OCI-LY7 (cell line): ENCODE data around the gene STXBP1. TPM values are rescaled to one million over a fixed set of nuclear protein-coding genes. Genes with fewer than 3 reads are reported as not detected.

Source experiments
- Bru-seq: library from RNA; stranded (reverse); fragments of 400-500 nt; gene quantifications from one replicate; lab custom pipeline; 2021; lab: Mats Ljungman, UMichigan
- BruChase-seq, 2 experiments: library from RNA; stranded (reverse); fragments of 400-500 nt; gene quantifications; one replicate each; lab custom pipeline; 2021; lab: Mats Ljungman, UMichigan
- BruUV-seq: library from RNA; stranded (reverse); fragments of 400-500 nt; replicated peaks from 2 replicates; lab custom pipeline; 2021; lab: Mats Ljungman, UMichigan
- CTCF ChIA-PET: fragments of 300-600 bp; sonication (Branson Sonifier 250); formaldehyde crosslinking; loops from one replicate; lab custom pipeline; 2022; ENCODE audit warnings: antibody characterized with exemption; ENCODE audit not compliant: unreplicated experiment; lab: Charles Lee
- POLR2A ChIA-PET: fragments of 300-600 bp; sonication (Branson Sonifier 250); formaldehyde crosslinking; loops from one replicate; lab custom pipeline; 2022; ENCODE audit warnings: antibody characterized with exemption; lab: Charles Lee
- DNase-seq: peaks from one replicate; pipeline ENCODE4 v3.0.0-alpha.2; 2015; ENCODE audit warnings: low spot score
- H2AFZ ChIP-seq: fragments of 200-600 bp; sonication (generic), shearing (Covaris generic); 2 replicates; pipeline ENCODE4 v1.6.1; 2014; ENCODE audit warnings: mild to moderate bottlenecking, antibody characterized with exemption, low read length, moderate library complexity
- H3K27ac ChIP-seq: fragments of 200-600 bp; sonication (generic); 2 replicates; pipeline ENCODE4 v1.5.1; 2014; ENCODE audit warnings: mixed run types, low read depth, mild to moderate bottlenecking, moderate library complexity, low read length, inconsistent platforms; ENCODE audit not compliant: poor library complexity, severe bottlenecking
- H3K36me3 ChIP-seq: fragments of 200-600 bp; sonication (generic); 2 replicates; pipeline ENCODE4 v1.6.1; 2014; ENCODE audit warnings: mild to moderate bottlenecking, antibody characterized with exemption, low read length, moderate library complexity, mixed read lengths; ENCODE audit not compliant: insufficient read depth
- H3K4me1 ChIP-seq: fragments of 200-600 bp; sonication (generic); 2 replicates; pipeline ENCODE4 v1.5.1; 2014; ENCODE audit warnings: mild to moderate bottlenecking, low read length; ENCODE audit not compliant: insufficient read depth, poor library complexity, severe bottlenecking
- H3K4me2 ChIP-seq: fragments of 200-600 bp; sonication (generic); 2 replicates; pipeline ENCODE4 v1.6.1; 2014; ENCODE audit warnings: mild to moderate bottlenecking, low read length
- H3K4me3 ChIP-seq: fragments of 200-600 bp; sonication (generic); 2 replicates; pipeline ENCODE4 v1.5.1; 2014; ENCODE audit warnings: mild to moderate bottlenecking, low read depth, low read length; ENCODE audit not compliant: poor library complexity, severe bottlenecking
- H3K79me2 ChIP-seq: fragments of 200-600 bp; sonication (generic); 2 replicates; pipeline ENCODE4 v1.6.1; 2016; ENCODE audit warnings: low read depth, mild to moderate bottlenecking, low read length, moderate library complexity, mixed read lengths; ENCODE audit not compliant: insufficient read depth
- H3K9me2 ChIP-seq: fragments of 200-600 bp; sonication (generic); 2 replicates; pipeline ENCODE4 v1.6.1; 2016; ENCODE audit warnings: mild to moderate bottlenecking, low read length, mixed read lengths; ENCODE audit not compliant: insufficient read depth
- H3K9me3 ChIP-seq: fragments of 200-600 bp; sonication (generic); 2 replicates; pipeline ENCODE4 v1.6.1; 2014; ENCODE audit warnings: mild to moderate bottlenecking, mixed run types, low read length, mixed read lengths
- H4K20me1 ChIP-seq: fragments of 200-600 bp; sonication (generic); 2 replicates; pipeline ENCODE4 v1.6.1; 2014; ENCODE audit warnings: mild to moderate bottlenecking, antibody characterized with exemption, low read length, moderate library complexity, mixed read lengths; ENCODE audit not compliant: insufficient read depth
- EZH2phosphoT487 ChIP-seq: fragments of 200-600 bp; sonication (generic); IDR thresholded peaks from 2 replicates; pipeline ENCODE4 v1.6.1; 2018; ENCODE audit warnings: low read depth, borderline replicate concordance, mild to moderate bottlenecking, mixed run types, antibody characterized with exemption, low read length, moderate library complexity, mixed read lengths
- intact Hi-C: fragments of 100-400 bp; cut with micrococcal nuclease; formaldehyde crosslinking; loops from one replicate; pipeline ENCODE4 v1.10.0; 2022; ENCODE audit not compliant: unreplicated experiment
- long read RNA-seq: library from polyadenylated mRNA; stranded (forward); transcript quantifications from one replicate; pipeline ENCODE4 v2.0.0, GENCODE V29; 2022
- total RNA-seq, 2 experiments: library from RNA; depleted of rRNA in 1 of 2; stranded (reverse); fragments of >200 nt in 1 of 2; shearing (Covaris generic) in 1 of 2; gene quantifications; 2 replicates each; pipeline ENCODE4 v1.2.3, GENCODE V29; 2014 to 2022
- TF ChIP-seq, protein P1 (sequence below): fragments of 200-600 bp; sonication (generic); conservative IDR thresholded peaks from 2 replicates; pipeline ENCODE4 v1.5.1; 2014; ENCODE audit warnings: mild to moderate bottlenecking, antibody characterized with exemption, low read length, moderate library complexity, mixed read lengths

The STXBP1 gene
- total RNA-seq (2014; rRNA removed; shearing (Covaris generic)) (3.7 and 4.1 TPM in 2 replicates), total RNA-seq (2022) (20.4 and 22.1 TPM in 2 replicates), Bru-seq, nascent RNA (percentile 39 among the genes with signal in this experiment), BruChase-seq, experiment 1, labeled RNA remaining after a 6-hour chase (percentile 44 among the genes with signal in this experiment), BruChase-seq, experiment 2, labeled RNA remaining after a 2-hour chase (percentile 42 among the genes with signal in this experiment)
- long read RNA-seq, transcript STXBP1-201 (19 exons, 3,765 nt): major isoform, 17 of 37 reads
- long read RNA-seq, partial matches to known transcripts: 12 of 37 reads
- long read RNA-seq, other reads (novel, unspliced or antisense): 4 of 37 reads

DNA sequence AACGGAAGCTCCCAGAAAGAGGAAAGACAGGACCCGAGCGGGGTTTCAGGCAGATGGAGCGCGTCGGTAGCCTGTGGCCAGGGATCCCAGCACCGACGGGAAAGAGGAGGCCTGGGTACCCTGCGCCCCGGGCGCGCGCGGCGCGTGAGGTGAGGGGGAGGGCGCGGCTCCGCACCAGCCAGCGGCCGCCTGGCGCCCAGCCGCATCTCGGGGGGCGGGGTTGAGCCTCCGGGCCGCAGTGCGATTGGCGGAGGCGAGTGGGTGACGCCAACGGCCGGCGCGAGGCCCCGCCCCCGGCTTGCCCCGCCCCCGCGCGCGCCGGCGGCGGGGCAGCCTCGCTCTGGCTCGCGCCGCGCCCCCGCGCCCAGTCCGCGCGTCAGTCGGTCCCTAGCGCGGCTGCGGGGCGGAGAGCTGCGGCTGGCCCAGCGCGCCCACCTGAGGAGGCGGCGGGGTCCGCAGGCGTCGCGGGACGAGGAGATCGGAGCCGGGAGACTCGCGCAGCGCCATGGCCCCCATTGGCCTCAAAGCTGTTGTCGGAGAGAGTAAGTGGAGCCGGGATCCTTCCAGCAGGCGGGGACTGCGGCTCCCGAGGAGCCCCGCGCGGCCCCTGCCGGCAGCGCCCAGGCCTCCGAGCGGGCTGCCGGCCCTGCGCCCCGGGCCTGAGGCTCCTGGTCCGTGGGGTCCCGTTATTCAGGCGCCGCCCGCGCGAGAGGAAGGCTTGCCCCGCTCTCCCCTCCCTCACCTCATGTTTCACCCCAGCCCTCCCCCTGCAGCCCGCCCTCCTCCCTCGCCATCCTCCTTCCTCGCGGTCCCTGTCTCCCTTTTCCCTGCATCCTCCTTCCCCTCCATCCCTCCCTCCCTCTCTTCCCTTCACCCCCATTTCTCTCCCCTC, at the start of gene STXBP1:
Gene STXBP1, plus strand, starts transcription at position 379 of the 892 bp plus-strand sequence. Its CDS starts 127 bp downstream, at position 506.
- no peaks in the 10 kb centered on the region for H4K20me1 ChIP-seq
- BruUV-seq: no TSS peak
- ChIA-PET CTCF (no interaction called here), POLR2A (interaction anchor here (1.0 kb wide), 1 partner anchor 42 kb away, joined by 3 read pairs; no protein-coding TSS in a partner anchor)
- no peaks in the 10 kb centered on the region for H3K36me3 ChIP-seq
- H3K4me1 ChIP-seq: peaks cover 19% of the 10 kb centered on the region
- no peaks in the 10 kb centered on the region for H3K9me3 ChIP-seq
- no peak within 1 kb of the TSS for H3K27ac ChIP-seq
- intact Hi-C loops: no loop called here
- TF ChIP-seq, protein P1, sequence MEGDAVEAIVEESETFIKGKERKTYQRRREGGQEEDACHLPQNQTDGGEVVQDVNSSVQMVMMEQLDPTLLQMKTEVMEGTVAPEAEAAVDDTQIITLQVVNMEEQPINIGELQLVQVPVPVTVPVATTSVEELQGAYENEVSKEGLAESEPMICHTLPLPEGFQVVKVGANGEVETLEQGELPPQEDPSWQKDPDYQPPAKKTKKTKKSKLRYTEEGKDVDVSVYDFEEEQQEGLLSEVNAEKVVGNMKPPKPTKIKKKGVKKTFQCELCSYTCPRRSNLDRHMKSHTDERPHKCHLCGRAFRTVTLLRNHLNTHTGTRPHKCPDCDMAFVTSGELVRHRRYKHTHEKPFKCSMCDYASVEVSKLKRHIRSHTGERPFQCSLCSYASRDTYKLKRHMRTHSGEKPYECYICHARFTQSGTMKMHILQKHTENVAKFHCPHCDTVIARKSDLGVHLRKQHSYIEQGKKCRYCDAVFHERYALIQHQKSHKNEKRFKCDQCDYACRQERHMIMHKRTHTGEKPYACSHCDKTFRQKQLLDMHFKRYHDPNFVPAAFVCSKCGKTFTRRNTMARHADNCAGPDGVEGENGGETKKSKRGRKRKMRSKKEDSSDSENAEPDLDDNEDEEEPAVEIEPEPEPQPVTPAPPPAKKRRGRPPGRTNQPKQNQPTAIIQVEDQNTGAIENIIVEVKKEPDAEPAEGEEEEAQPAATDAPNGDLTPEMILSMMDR: 0 out of 2 replicates have a peak, but pooled peaks have one; percentile 23
- no peak for TF ChIP-seq EZH2phosphoT487
- H3K4me2 ChIP-seq: peak within 1 kb of the TSS; percentile 84
- peak within 1 kb of the TSS; percentile 95 for H2AFZ ChIP-seq
- H3K9me2 ChIP-seq: no peaks in the 10 kb centered on the region
- DNase-seq: peak; percentile 90
- H3K4me3 ChIP-seq: peak within 1 kb of the TSS; percentile 84
- no peaks in the 10 kb centered on the region for H3K79me2 ChIP-seq

DNA sequence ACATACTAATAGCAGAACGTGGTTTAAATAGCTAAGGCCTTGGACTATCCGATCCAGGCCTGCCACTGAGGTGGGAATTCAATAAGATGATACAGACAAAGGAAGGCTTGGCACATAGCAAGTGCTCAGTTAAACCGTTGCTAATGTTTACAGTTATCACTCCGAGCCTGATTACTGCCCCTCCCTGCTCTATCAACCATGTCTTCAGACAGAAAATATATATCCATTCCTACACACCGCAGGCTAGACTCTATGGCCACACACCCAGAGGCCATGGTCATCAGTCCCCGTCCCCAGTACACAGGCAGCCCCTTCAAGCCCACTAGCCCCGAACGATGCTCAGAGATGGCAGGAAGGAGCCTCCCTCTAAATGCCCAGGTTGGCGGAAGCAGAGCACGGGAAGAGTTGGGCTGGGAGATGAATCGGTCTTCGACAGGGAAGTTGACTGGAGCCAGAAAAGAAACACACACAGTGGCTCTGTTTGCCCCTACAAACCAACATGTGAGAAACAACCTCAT, 49.7 kb upstream of the STXBP1 start:
- no peaks in the 10 kb centered on the region for H3K36me3 ChIP-seq
- no peaks in the 10 kb centered on the region for H3K9me3 ChIP-seq
- no peaks in the 10 kb centered on the region for H3K79me2 ChIP-seq
- no peaks in the 10 kb centered on the region for H4K20me1 ChIP-seq
- CTCF ChIA-PET: no interaction called here
- intact Hi-C loops: no loop called here
- no peak overlapping the region for H3K27ac ChIP-seq
- H3K4me3 ChIP-seq: no peak overlapping the region
- no peak for DNase-seq
- H3K4me1 ChIP-seq: peaks cover 7% of the 10 kb centered on the region
- H3K9me2 ChIP-seq: no peaks in the 10 kb centered on the region
- POLR2A ChIA-PET: no interaction called here
- H3K4me2 ChIP-seq: no peak overlapping the region
- H2AFZ ChIP-seq: no peak overlapping the region
- BruUV-seq: no TSS peak
- TF ChIP-seq, protein P1: no peak
- TF ChIP-seq EZH2phosphoT487: no peak
